ENCODE results near the gene ADAMTS20.
"Not testable (repeated sequence)": the region's sequence is repeated elsewhere in the genome, so short reads cannot be mapped to it uniquely, and the experiment has no call there.

Gene ADAMTS20

DNA sequence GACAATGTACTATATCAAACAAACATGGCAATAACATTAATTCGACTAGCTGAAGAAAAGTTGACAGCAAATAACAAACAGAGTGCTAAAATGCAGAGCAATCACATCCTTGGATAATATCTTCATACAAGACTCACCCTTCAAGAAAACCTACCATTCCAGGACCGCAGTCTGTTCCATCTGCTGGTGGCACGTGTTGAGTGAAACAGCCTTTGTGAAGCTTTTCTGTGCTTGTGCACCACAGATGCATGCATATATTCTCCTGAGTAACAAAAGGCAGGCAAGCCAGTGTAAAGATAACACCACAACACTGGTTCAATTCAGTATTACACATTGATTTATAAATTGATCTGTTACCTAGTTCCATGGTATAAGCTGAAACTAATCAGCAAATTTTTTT lies 89.3 kb downstream of the ADAMTS20 start:
- no peak for DNase-seq

DNA sequence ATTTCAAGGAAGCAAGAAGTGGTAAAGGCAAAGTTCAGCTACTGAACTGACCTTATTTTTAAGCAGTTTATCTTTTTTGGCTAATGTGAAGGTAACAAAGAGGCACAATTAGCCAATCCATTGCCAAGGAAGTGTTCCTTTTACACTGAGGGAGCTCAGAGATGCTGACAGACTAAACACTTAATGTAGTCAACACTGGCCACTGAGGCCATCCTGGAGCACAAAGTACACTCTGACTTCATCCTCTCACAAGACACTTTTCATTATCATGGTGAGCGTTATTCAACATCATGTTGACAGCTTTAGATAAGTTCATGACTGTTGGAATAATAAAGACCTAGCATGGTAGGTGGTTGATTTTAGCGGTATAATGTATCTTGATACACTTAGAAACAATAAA lies 89.9 kb downstream of the ADAMTS20 start:
- no peak for DNase-seq

DNA sequence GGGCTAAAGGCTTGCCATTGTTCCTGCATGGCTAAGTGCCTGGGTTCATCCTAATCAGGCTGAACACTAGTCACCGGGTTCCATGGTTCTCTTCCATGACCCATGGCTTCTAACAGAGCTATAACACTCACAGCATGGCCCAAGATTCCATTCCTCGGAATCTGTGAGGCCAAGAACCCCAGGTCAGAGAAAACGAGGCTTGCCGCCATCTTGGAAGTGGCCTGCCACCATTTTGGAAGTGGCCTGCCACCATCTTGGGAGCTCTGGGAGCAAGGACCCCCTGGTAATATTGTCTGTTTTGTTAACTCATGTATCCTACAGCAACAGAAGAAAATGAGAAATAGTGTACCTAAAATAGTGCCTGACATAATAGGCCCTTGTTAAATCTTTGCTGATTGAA lies 92.7 kb downstream of the ADAMTS20 start:
- DNase-seq = no peak

DNA sequence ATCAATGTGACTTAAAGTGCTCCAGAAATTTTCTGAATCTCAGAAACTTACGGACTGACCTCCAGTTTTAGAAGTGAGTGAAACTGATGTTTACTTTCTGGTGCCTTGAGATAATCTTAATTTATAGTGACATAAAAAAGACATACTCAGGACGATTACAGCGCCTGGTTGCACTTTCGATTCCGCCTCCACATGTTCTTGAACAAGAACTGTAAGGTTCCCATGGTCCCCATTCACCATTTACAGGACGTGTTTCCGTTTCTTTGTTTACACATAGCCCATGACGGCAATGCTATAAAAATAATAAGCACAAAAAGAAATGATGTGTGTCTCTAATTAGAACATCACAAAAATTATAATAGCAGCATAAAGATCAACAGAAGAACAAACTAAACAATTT lies 98.2 kb downstream of the ADAMTS20 start:
- no peak for DNase-seq

DNA sequence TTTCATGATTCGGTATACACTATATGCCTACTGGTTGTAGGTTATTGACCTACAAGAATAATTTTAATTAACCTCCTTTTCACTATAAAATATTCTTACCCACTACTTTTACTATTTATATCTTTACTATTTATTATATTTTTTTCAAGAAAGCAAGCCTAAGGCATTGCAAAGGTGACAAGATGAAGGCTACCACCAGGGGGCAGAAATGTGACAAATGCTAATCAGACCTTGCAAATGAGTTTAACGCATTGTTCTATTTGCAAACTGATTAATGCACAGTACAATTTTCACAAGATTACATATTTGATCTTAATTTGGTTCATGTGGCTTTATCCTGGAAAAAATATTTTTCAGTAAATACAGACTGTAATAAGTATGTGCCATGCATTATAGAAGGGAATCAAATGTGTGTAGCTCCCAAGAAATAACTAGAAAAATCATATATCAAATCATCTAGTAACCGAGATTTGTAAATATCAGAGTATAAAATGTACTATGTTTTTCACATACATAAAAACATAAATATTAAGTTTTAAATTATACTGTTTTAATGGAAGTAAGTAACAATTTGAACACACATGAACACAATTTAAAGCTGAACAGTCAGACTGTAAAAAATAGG lies 107.0 kb downstream of the ADAMTS20 start:
- no peak for DNase-seq

DNA sequence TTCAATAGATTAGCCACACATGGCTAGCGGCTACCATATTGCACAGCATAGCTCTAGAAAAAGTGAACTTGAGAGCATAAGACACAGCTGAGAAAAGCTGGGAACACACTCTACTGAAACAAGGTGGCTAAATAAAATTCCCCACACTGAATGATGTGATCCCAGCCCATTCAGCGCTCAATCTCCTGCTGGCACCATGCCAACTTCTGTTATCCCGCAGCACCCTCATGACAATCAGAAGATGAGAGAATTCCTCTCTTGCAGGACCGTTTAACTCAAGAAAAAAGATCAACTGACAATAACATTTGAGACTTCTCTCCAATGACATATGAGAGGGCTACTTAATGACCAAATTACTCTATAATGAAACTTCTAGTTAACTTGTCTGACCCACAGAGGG lies 115.4 kb downstream of the ADAMTS20 start:
- DNase-seq = no peak

DNA sequence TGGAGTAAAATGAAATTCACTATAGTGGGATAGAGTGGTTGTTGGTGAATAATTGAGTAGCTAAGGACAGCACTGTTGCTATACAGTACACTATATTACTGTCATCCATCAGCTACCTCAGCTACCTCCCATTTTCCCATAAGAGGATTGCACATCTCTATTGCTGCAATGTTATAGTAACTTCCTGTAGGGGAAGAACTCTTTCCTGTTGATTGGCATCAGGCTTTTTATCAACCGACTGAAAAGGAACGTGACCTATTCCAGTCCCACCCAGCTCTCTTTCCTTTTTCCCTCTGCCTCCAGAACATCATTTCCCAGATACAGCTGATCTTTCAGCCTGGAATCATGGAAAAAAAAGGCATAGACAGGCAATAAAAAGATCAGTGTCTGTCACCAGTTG lies 117.4 kb downstream of the ADAMTS20 start:
- no peak for DNase-seq

DNA sequence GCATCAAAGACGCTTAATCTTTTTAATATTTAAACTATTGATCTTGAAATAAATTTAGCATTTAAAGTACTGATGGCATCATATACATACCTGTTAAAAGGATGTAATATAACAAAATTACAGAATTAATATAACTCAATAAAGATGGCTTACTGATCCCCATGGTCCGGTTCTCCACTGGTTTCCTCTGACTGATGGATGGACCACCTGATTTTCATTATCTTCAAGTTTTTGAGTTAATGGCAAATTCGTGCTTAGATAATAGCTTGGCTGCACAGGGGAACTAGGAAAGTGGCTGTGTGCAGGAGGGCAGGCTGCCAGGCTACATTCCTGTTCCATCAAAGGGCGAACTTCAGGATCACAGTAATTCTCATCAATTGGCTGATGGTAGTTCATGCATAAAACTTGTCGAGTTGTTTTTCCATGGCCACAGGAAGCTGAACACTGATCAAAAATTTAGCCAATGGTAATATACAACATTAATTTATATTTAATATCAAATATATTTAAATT lies 123.9 kb downstream of the ADAMTS20 start:
- no peak for DNase-seq

DNA sequence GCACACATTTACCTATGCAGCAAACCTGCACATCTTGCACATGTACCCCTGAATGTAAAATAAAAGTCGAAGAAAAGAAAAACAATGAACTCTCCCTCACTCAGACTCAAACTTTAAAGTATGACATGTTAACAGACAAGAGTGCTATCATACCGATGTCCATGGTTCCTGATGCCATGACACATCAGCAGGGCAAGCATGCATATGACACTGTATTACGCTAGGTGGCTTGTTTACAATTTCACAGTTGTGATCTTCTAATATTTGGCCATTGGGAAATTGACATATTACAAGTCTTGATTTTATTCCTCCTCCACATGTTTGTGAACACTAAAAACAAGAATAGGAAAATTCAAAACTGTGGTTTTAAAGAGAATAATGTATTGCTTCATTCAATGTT lies 126.6 kb downstream of the ADAMTS20 start:
- no peak for DNase-seq

DNA sequence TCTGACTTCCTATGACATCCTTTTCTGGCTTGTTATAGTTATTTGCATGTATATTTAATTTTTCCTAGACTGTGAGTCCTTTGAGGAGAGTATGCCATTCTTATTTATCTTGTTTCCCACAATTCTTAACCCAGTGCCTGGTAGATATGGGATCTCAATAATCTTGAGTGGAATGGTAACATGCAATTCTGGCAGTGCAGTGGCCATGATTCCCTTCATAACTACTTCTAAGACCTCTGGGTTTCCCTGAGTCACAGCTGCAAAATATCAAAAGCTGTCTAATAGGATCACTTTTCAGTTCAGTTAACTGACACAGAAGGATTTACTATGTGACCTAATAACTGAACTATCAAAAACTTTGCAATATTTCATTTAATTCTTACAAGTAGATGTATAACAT lies 135.0 kb downstream of the ADAMTS20 start:
- no peak for DNase-seq

DNA sequence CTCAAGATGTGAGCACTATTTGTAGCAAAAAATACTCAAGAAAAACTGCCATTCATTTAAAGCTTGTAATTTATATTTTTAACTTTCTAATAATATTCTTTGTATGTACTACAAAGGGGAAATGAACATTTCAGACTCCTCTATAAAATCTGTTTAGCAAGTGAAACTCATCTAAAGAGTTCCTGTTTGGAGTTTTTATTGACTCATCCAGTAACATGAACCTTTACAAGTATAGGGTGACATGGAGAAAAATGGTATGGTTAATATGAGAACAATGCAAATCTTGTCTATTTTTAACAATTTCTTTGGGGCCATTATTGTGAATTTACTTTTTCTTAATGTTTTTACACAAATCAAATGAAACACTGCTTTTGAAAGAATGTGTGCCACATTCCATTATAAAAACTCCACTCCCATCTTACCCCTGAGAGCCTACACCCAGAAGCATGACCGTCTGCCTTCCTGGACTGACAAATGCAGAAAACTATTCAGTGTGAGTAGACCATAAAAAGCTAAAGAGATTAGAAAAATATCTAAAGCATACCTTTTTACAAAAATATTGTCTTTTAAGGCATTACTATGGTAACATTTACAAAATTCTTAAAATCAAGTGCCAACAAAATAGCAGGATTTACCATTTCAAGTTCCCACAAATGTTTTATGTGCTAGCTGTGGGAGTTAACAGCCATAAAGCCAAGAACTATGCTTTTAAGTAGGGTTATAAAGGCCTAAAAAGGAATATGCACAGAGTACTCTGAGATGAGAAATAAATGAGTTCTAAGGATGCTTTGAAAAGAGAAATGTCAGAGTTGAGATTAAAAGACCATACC lies 144.0 kb downstream of the ADAMTS20 start:
- DNase-seq = no peak

DNA sequence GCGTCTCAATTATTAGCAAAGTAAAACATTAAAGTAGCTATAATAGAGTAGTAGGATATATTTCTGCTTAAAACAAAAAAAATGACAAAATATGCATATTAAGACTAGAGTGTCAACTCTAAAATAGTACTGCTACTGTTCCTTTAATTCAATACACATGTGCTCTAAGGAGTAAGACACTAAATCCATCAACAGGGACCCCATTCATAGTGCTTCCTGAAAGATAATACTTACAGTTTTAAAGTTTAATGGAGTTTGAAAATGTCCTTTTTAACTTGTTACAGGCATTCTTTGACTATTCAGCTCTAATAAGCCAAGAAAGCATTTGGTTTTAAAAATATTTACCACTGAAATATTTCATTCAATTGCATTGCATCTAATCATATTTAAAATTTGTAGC lies 145.2 kb downstream of the ADAMTS20 start:
- DNase-seq = no peak

DNA sequence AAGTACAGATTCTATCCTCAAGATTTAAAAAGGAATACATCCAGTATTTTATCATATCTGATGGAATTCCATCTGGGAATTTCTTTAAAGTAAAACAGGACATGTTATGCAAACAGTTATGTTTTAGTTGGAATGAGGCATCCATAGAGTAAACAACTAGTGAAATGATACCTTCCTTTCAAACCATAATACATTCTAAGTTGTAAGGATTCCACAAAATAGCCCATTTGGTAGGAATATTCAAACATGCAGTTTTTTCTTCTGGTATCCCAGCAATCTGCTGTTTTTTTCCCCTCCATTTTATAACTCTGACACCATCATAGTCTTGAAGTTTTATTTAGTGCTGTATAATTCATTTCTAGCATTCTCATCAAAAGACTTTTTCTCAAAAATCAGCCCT lies 149.6 kb downstream of the ADAMTS20 start:
- no peak for DNase-seq

DNA sequence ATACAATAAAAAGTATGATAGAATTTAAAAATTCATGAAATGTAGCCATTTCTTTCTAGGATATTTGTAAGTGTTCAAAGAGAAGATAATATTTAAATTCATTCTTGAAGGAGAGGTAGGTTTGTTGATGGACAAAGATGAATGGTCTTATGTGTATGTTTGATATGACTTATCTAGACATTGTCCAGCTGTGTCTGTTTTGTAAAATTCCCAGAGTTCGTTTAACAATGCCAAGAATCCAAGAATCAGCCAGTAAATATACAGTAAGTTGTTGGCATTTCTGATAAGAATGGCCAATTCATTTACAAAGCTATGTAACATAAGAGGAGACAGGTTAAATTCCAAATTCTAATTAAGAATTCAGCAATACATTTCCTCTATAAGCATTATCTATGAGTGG lies 150.9 kb downstream of the ADAMTS20 start:
- DNase-seq = no peak

DNA sequence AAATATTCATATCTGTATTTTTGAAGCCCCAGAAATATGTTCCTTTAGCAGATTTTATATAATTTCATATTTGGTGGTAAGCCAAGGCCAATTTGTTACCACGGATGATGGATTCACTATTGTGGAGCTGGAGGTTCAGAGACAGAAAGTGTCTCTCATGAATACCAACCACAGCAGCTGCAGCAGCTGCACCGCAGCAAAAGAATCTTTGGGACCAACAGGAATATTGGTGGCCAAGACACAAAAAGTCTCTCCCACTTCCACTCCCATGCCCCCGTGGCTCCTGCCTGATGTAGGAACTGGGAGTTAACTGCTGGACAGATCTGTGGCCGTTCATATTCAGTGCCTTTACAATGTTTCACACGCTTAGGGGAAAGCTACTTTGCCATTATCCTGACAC lies 155.3 kb downstream of the ADAMTS20 start:
- peak; percentile 21 for DNase-seq

DNA sequence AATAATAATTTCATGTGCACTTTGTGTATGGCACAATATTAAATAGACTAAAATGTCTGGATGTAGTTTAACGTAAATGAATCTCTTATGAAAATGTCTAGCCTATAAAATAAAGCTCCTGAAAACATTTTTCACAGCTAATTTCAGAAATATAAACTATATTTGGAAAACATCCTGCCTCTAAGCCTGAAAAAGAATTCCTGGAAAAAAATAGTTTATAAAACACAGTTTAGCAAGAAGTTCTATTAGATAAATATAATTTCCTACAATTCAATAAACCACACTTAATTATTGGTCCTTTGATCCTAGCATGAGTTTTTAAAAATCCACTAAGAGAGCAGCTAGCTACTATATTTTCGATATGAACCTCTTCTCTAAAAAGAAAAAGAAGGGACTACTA lies 159.9 kb downstream of the ADAMTS20 start:
- DNase-seq = no peak

DNA sequence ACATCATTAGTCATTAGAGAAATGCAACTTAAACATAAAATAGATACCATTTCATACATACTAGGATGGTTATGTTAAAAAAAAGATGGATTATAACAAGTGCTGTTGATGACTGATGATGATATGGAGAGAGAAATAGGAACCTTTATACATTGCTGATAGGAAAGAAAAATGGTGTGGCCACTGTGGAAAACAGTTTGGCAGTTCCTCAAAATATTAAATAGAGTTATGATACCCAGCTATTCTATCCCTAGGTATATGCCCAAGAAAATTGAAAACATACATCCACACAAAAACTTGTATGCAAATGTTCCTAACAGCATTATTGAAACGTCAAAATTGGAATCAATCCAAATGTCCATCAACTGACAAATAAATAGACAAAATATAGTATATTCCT lies 170.1 kb downstream of the ADAMTS20 start:
- no peak for DNase-seq

DNA sequence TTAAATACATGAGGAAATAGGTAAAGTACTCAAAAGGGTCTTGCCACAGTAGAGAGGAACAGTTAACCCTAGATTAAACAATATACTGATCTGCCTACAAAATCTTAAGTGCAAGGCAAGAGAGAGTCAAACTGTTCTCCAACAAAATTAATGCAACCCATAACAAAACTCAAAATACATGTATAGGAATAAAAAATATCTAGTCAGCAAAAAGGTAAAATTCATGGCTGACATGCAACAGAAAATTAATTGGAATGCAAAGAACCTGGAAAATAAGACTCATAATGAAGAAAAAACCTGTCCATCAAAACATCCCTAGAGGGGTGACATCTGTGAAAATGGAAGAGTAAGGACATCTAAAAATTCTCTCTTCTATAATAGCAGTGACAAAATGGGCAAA lies 173.6 kb downstream of the ADAMTS20 start:
- no peak for DNase-seq

DNA sequence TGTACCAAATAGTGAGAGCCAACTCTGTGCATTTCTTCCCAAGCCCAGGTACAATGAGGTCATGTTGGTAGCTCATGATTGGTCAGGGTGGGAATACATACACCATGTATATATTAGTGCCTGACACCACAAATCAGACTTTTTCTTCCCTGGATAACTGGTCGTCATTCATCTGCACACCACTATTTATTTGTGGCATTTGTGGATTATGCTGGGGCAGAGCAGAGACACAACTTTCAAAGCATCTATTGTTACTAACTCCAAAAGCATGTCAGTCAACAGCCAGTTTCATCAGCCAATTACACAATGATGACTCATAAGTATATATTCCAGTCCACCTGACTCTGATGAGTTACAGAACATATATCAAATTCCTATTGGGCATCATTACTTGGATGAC lies 181.7 kb downstream of the ADAMTS20 start:
- DNase-seq = no peak

DNA sequence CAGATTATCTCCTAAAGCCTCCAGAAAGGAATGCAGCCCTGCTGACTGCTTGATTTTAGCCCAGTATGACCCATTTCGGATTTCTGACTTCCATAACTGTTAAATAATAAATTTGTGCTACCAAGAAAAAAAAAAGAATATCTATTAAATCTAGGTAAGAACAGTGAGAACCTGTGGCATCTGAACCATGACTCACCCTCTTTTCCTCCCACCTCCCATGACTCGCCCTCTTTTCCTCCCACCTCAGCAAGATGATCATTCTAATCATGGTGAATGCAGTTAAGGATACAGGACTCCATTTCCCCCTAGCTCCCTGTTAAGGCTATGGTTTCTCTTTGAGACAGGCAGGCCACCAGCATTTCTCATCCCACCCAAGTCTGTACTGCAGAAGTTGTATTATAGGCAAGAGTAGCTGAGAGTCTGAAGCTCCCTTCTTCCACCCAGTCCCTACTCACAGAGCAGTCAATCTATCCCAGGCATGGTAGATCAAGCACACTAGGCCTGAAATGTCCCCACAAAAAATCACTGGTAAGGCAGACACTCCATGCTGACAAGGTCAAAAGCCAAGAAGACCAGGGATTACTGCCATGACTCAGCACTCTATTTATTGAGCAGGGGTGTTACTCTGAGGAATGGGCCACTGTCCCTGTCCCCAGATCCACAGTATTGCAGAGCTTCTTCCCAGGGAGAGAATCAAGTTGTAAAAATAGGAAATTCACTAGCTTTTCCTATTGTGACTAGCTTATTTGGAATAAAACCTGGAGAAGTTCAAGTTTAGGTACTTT lies 188.9 kb downstream of the ADAMTS20 start:
- DNase-seq = no peak

DNA sequence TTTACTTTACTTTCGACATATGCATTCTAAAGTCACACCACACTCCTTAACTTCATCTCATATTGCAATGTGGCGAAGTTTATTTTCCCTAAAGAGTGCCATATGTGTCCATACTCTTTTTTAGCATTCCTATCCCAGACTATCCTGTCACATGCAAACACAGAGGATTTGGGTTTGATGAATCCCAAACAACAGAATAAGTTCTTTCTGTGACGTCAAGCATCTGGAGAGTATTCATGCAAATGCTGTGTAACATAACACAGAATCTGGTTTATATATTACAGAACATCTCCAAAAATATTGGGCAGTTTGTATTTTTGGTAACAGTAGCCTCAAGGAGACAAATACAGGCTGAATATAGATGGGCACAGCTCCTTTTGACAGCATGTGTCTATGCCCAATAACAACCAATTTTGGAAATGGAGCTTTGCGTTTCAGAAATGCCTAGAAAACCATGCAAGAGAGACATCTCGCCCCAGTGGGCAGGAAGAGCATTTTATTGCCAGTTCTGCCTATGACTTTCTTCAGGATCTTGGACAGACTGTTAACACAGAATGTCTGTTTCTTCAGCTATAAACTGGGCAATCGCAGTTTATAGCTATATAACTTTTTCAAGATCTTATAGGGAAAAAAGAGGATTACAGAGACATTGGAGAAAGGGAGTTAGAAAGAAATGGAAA lies 190.8 kb downstream of the ADAMTS20 start:
- DNase-seq = no peak

DNA sequence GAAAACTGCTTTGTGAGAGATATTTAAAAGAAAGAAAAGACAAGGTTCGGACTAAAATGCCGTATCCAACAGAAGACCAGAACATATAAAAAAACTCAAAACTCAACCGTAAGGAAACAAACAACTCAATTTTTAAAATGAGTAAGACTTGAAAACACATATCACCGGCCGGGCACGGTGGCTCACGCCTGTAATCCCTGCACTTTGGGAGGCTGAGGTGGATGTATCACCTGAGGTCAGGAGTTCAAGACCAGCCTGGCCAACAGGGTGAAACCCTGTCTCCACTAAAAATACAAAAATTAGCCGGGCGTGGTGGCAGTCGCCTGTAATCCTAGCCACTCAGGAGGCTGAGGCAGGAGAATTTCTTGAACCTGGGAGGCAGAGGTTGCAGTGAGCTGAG lies 192.0 kb downstream of the ADAMTS20 start:
- DNase-seq = not testable (repeated sequence)

DNA sequence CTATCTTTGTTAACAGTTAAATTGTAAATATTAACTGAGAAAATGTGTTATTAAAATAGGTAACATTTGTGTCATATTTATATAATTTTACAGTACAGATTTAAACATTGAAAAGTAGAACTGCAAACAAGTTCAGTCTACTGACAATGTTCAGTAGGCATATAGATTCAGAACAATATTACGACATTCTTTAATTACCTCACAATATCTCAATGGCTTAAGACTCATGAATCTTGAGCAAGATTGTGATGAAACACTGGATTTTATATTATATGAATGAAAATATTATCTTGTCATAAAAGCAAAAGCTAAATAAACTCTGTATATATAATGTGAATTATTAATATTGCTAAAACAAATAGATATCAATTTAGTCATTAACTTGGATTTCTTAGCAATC lies 194.9 kb downstream of the ADAMTS20 start:
- DNase-seq = no peak

Measured in right hindlimb (tissue), 1 donor.